ENCODE data around the gene GLIPR1.

GLIPR1 gene

DNA sequence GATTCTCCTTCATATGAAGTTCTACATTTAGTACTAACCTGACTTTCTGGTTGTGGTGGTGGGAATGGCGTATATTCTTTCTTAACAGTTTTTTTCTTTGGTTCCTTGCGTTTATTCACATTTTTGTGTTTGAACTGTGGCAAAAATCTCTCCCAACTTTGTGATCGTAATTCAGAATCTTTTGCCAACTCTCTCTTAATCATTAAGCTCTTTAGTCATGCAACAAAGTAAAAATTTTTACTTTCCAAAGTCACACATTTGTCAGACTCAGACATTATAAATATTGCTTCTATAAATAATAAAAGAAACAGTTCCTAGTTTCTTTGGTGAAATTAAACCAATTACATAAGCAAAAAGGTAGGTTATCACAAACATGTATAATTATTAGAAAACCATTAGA lies 23.3 kb downstream of the GLIPR1 start:
- TF ChIP-seq TOX (CRISPR knock-in tag; IDR thresholded peaks at IDR 0.05; ENCODE audit: borderline replicate concordance) (no peak), BACH2 (CRISPR knock-in tag; IDR thresholded peaks at IDR 0.05; ENCODE audit: borderline replicate concordance) (no peak), ZNF8 (CRISPR knock-in tag; IDR thresholded peaks at IDR 0.05) (no peak)
- ATAC-seq = no peak

DNA sequence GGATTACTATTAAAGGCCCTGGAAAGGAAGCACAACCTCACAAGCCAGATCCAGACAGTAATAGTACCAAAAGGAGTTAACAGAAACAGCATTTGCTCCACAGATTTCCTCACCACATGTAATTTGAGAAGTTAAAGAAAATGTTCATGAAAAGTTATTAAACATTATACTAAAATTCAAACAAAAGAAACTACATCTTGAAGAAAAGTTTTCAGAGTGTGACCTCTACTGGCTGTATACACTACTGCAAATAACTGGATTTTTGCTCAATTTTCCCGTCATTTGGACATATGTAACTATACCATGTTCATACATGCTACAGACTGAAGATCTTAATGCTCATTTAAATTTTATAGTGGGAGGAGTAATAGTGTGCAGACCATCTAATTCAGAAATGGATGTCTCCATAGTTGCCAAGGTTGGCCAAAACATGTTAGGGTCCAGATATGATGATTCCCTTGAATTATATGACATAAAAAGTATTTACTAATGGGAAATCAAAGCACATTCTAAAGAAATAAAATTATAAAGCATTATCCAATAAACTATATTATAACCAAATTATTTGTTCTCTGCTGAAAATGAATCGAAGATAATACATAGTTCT lies 25.3 kb downstream of the GLIPR1 start:
- no peak for TF ChIP-seq OSR1 (CRISPR knock-in tag; IDR thresholded peaks at IDR 0.05)
- peak; percentile 69 for ATAC-seq

DNA sequence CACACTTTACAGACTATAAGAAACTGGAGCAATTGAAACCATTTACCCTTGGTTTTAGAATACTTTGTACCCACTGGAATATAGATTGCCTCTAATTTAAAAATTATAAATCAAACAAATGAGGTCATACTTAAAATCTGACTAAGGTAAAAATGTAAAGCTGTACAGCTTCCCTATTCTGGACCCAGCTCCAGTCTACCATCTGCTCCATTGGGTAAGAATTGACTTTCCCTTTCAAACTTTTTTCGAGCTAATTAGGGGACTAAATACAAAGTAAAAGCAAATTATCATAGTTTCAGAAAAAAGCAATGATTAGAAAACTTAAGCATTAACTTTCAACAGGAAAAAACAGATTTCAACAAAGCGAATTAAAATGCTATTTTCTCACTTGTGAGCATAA lies 26.5 kb downstream of the GLIPR1 start:
- TF ChIP-seq OSR1 (CRISPR knock-in tag; IDR thresholded peaks at IDR 0.05) = no peak
- no peak for TF ChIP-seq ISL1 (CRISPR knock-in tag; IDR thresholded peaks at IDR 0.05)
- TF ChIP-seq ARNTL (CRISPR knock-in tag; IDR thresholded peaks at IDR 0.05; ENCODE audit: borderline replicate concordance, low read depth) = no peak
- TF ChIP-seq, protein P1, sequence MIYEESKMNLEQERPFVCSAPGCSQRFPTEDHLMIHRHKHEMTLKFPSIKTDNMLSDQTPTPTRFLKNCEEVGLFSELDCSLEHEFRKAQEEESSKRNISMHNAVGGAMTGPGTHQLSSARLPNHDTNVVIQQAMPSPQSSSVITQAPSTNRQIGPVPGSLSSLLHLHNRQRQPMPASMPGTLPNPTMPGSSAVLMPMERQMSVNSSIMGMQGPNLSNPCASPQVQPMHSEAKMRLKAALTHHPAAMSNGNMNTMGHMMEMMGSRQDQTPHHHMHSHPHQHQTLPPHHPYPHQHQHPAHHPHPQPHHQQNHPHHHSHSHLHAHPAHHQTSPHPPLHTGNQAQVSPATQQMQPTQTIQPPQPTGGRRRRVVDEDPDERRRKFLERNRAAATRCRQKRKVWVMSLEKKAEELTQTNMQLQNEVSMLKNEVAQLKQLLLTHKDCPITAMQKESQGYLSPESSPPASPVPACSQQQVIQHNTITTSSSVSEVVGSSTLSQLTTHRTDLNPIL (CRISPR knock-in tag; IDR thresholded peaks at IDR 0.05; ENCODE audit: low read depth) = no peak
- no peak for TF ChIP-seq GLIS3 (CRISPR knock-in tag; IDR thresholded peaks at IDR 0.05)
- TF ChIP-seq, protein P2, sequence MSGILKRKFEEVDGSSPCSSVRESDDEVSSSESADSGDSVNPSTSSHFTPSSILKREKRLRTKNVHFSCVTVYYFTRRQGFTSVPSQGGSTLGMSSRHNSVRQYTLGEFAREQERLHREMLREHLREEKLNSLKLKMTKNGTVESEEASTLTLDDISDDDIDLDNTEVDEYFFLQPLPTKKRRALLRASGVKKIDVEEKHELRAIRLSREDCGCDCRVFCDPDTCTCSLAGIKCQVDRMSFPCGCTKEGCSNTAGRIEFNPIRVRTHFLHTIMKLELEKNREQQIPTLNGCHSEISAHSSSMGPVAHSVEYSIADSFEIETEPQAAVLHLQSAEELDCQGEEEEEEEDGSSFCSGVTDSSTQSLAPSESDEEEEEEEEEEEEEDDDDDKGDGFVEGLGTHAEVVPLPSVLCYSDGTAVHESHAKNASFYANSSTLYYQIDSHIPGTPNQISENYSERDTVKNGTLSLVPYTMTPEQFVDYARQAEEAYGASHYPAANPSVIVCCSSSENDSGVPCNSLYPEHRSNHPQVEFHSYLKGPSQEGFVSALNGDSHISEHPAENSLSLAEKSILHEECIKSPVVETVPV (CRISPR knock-in tag; IDR thresholded peaks at IDR 0.05) = no peak
- no peak for TF ChIP-seq ZNF70 (CRISPR knock-in tag; IDR thresholded peaks at IDR 0.05)
- no peak for TF ChIP-seq SNAI2 (CRISPR knock-in tag; IDR thresholded peaks at IDR 0.05)
- no peak for TF ChIP-seq ZNF565 (CRISPR knock-in tag; conservative IDR thresholded peaks at IDR 0.05; ENCODE audit: low read depth)
- TF ChIP-seq ESRRG (CRISPR knock-in tag; IDR thresholded peaks at IDR 0.05) = no peak
- TF ChIP-seq CSDC2 (CRISPR knock-in tag; IDR thresholded peaks at IDR 0.05) = no peak
- TF ChIP-seq TOX (CRISPR knock-in tag; IDR thresholded peaks at IDR 0.05; ENCODE audit: borderline replicate concordance) = no peak
- no peak for TF ChIP-seq RARB (CRISPR knock-in tag; IDR thresholded peaks at IDR 0.05)
- no peak for TF ChIP-seq TCF4 (CRISPR knock-in tag; IDR thresholded peaks at IDR 0.05; ENCODE audit: borderline replicate concordance)
- no peak for TF ChIP-seq BACH2 (CRISPR knock-in tag; IDR thresholded peaks at IDR 0.05; ENCODE audit: borderline replicate concordance)
- ATAC-seq = no peak

DNA sequence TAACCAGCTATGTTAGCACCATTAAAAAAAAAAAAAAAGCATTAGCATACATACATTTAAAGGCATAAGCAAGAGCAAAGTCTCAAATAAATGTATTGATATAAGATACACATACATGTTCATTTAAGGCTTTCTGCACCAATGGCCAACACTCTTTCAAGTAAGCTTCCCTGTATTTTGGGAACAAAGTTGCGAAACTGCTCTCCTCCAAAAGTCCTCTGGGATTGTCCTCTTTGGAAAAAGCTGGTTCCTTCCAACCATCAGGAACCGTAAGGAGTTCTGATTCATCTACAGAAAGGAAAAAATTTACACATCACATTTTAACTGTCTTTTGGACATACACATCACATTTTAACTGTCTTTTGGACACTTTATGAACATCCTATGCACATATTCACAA lies 27.6 kb downstream of the GLIPR1 start:
- no peak for ATAC-seq
- TF ChIP-seq BACH2 (CRISPR knock-in tag; IDR thresholded peaks at IDR 0.05; ENCODE audit: borderline replicate concordance) = no peak
- TF ChIP-seq, protein P1 (CRISPR knock-in tag; IDR thresholded peaks at IDR 0.05; ENCODE audit: low read depth) = no peak

DNA sequence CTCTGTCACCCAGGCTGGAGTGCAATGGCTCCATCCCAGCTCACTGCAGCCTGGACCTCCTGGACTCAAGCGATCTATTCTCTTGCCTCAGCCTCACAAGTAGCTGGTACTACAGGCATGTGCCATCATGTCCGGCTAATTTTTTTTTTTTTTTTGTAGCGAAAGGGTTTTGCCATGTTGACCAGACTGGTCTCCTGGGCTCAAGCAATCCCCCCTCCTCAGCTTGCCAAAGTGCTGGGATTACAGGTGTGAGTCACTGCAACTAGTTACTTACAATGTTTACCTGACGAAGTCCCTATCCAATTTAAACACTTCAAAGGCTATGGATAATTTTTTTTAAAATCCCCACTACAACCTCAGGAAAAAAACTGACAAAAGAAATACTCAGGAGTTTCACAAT lies 29.1 kb downstream of the GLIPR1 start:
- no peak for ATAC-seq
- TF ChIP-seq PPARA (CRISPR knock-in tag; IDR thresholded peaks at IDR 0.05; ENCODE audit: borderline replicate concordance) (no peak), SNAI2 (CRISPR knock-in tag; IDR thresholded peaks at IDR 0.05) (no peak), OSR1 (CRISPR knock-in tag; IDR thresholded peaks at IDR 0.05) (no peak), ZNF565 (CRISPR knock-in tag; conservative IDR thresholded peaks at IDR 0.05; ENCODE audit: low read depth) (no peak), ZFP30 (CRISPR knock-in tag; IDR thresholded peaks at IDR 0.05) (no peak), ZNF8 (CRISPR knock-in tag; IDR thresholded peaks at IDR 0.05) (no peak), ZC3H10 (CRISPR knock-in tag; IDR thresholded peaks at IDR 0.05) (no peak), GLIS3 (CRISPR knock-in tag; IDR thresholded peaks at IDR 0.05) (no peak), CSDC2 (CRISPR knock-in tag; IDR thresholded peaks at IDR 0.05) (no peak), ZFP3 (CRISPR knock-in tag; IDR thresholded peaks at IDR 0.05) (no peak)
- TF ChIP-seq, protein P3, sequence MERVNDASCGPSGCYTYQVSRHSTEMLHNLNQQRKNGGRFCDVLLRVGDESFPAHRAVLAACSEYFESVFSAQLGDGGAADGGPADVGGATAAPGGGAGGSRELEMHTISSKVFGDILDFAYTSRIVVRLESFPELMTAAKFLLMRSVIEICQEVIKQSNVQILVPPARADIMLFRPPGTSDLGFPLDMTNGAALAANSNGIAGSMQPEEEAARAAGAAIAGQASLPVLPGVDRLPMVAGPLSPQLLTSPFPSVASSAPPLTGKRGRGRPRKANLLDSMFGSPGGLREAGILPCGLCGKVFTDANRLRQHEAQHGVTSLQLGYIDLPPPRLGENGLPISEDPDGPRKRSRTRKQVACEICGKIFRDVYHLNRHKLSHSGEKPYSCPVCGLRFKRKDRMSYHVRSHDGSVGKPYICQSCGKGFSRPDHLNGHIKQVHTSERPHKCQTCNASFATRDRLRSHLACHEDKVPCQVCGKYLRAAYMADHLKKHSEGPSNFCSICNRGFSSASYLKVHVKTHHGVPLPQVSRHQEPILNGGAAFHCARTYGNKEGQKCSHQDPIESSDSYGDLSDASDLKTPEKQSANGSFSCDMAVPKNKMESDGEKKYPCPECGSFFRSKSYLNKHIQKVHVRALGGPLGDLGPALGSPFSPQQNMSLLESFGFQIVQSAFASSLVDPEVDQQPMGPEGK (CRISPR knock-in tag; IDR thresholded peaks at IDR 0.05; ENCODE audit: borderline replicate concordance) = no peak
- TF ChIP-seq, protein P4, sequence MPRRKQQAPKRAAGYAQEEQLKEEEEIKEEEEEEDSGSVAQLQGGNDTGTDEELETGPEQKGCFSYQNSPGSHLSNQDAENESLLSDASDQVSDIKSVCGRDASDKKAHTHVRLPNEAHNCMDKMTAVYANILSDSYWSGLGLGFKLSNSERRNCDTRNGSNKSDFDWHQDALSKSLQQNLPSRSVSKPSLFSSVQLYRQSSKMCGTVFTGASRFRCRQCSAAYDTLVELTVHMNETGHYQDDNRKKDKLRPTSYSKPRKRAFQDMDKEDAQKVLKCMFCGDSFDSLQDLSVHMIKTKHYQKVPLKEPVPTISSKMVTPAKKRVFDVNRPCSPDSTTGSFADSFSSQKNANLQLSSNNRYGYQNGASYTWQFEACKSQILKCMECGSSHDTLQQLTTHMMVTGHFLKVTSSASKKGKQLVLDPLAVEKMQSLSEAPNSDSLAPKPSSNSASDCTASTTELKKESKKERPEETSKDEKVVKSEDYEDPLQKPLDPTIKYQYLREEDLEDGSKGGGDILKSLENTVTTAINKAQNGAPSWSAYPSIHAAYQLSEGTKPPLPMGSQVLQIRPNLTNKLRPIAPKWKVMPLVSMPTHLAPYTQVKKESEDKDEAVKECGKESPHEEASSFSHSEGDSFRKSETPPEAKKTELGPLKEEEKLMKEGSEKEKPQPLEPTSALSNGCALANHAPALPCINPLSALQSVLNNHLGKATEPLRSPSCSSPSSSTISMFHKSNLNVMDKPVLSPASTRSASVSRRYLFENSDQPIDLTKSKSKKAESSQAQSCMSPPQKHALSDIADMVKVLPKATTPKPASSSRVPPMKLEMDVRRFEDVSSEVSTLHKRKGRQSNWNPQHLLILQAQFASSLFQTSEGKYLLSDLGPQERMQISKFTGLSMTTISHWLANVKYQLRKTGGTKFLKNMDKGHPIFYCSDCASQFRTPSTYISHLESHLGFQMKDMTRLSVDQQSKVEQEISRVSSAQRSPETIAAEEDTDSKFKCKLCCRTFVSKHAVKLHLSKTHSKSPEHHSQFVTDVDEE (CRISPR knock-in tag; IDR thresholded peaks at IDR 0.05) = no peak
- TF ChIP-seq, protein P5, sequence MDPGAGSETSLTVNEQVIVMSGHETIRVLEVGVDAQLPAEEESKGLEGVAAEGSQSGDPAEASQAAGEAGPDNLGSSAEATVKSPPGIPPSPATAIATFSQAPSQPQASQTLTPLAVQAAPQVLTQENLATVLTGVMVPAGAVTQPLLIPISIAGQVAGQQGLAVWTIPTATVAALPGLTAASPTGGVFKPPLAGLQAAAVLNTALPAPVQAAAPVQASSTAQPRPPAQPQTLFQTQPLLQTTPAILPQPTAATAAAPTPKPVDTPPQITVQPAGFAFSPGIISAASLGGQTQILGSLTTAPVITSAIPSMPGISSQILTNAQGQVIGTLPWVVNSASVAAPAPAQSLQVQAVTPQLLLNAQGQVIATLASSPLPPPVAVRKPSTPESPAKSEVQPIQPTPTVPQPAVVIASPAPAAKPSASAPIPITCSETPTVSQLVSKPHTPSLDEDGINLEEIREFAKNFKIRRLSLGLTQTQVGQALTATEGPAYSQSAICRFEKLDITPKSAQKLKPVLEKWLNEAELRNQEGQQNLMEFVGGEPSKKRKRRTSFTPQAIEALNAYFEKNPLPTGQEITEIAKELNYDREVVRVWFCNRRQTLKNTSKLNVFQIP (CRISPR knock-in tag; IDR thresholded peaks at IDR 0.05; ENCODE audit: borderline replicate concordance, low read depth) = no peak
- TF ChIP-seq, protein P2 (CRISPR knock-in tag; IDR thresholded peaks at IDR 0.05) = no peak
